Fibroblast of skin of back (primary cell): Measurements from ENCODE around the gene COLEC12.

ENCODE experiments used
- DNase-seq: peaks from one replicate; pipeline ENCODE4 v3.0.0-alpha.2; 2013

Gene COLEC12

DNA sequence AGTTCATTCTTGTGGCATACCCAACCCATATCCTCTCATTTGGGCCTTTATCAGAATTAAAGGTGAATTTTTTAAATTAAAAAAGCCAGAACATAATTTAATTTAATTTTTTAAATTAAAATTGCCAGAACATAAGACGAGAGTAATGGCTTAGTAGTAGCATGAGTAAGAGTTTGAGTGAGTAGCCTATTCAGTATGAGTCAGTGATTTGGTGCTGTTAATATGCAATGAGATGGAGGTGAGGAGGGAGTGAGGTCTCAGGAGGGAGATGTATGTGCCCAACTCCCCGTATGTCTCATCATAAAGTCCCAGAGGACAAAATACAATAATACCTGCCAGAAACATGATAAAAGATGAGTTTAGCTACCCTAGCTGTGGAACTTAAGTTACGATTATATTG is 117.4 kb downstream of the COLEC12 start:
- no peak for DNase-seq

DNA sequence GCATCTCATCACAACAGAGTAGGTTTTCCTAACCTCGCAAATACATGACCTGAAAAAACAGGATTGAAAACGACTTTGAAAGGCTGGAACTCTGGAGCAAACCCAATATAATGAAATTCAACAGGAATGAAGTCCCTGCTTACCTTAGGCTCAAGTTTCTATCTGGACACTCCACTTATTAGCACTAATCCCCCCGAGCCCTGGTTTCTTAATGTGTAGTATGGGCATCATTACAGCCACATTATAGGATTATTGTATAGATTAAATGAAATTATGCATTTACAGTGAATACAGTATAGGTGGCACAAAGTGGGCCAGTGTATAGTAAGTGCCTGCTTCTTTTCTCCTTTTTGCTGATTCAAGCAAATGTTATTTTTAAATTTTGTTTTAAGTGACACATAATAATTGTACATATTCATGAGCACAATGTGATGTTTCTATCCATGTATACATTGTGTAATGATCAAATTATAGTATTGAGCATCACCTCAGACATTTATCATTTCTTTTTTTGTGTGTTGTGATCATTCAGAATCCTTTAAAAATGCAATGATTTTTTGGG is 118.0 kb downstream of the COLEC12 start:
- DNase-seq = no peak

DNA sequence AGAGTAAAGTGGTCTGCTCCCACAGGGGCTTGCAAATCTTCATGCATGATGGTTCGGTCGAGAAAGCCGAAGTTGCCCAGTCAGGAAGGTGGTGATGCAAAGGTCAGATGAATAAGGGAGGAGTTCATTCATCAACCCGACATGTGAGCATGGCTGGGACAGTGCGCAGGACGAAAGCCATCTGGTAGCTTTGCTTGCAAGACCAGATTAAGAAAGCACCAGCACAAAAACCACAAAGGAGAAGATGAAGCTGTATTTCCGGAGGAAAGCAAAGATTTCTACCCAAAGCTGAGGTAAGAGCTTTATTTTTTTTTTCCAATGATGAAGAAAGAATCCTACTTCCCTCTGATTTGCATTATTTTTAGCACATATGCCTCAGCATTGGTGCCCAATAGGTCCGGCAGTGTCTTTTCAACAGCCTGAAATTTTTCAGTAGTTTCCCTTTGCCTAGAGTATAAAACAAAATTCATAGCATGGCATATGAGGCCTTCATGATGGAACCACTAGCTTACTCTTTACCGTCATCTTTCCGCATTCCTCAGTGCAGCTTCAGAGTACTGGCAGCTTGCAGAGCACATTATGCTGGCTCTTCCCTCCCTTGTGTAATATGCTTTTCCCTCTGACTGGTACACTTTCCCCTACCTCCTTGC is 120.7 kb downstream of the COLEC12 start:
- no peak for DNase-seq

DNA sequence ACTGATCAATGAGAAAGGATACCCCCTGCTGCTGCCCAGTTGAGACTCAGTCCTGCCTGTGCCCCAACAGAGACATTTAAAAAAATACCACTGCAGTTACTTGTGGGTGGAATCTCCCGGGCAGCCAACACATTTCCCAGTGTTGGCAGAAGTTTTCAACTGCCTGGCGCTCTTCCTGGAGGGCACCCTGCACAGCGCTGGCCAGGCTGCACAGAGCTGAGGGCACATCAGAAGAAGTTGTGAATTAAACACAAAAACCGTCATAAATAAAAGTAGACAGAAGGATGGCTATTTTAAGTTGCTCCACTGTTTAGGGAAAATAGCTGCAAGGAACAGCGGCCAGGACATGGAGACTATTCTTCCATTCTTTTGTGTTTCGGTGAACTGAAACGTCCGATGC is 122.4 kb downstream of the COLEC12 start:
- DNase-seq = no peak

DNA sequence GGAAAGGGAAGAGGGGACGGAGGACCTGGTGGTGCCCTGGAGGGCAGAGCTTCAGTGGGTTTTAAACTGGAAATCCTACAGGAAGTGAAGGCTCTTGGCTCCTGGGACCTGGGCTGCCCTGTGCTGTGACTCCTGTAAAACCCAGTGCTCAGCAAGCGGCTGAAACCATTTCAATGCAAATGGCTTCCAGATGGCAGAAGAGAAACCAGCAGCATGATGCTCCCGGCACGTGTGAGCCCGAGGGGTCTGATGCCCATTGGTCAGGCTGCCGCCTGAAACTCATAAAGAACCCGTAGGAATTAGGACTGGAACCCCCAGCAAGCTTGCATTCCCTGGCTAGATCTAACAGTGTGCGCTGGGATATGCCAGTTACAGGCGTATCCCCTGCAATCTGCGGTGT is 123.4 kb downstream of the COLEC12 start:
- DNase-seq = no peak

DNA sequence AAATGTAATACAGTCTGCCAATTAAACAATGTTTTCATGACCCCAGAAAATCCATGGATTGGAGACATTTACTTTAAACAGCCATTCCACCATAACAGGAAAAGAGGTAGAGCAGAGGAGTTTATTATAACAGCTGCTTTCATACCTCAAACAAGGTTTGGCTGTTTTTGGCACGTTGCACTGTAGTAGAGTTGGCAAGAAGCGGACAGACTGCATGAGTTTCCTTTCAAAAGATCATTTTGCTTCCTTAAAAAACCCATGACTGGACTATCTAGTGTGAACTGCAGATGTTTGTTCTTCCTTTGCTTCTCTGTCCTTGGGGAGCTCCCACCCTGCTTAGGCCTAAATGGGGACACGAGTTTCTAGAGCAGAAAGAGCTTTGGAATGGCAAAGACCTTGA is 124.2 kb downstream of the COLEC12 start:
- DNase-seq = no peak

DNA sequence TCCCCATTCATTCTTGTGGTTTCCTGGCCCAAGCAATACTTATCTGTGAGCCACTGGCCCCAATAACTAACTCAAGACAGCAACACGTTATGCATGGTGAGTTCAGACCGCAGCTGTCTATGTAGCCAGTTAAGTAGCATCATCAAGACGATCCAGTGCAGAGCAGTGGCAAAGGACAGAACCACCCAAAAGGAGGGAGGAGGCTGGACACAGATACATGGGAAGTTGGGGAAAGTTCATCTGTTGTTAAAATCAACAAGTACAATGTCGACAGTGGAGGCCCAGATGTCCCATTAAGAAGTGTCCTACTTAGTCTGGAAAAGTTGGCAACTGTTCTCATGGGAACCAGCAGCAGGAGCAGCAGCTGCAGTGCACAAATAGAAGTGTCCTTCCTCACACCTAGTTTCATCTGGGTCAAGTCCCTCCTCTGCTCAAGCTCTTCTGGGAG is 125.8 kb downstream of the COLEC12 start:
- DNase-seq = no peak

DNA sequence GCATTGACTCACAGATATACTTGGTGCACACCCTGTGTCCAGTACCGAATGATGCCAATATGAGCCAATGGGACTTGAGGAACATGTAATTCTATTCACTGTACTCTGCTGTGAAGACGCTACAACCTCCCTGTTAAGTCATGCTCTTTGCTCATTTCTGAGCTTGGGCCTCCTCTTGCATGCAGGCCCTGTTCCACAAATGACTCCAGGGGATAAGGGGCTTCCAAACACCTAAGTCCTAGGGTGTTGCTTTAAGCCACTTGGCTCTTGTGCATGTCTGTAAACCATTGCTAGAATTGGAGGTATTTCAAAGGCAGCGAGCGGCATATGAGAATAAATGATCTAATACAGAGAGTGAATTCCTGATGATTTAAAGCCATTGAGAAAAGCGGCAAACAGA is 126.7 kb downstream of the COLEC12 start:
- no peak for DNase-seq

DNA sequence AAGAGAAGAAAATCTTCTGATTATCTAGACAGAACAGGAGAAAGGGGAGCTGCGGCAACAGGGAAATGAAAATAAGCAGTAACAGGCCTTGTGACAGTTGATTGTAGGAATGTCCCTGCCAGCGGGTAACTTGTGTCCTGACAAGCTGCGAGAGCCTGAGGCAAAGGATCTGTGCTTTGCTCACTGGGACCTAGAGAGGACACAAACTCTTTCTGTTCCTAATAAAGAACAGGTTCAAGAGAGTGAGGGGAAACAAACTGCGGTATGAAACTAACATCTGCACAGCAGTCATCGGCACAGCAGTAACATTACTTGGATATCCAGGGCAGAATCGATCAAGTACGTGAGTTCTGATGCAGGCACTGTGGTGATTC is 128.9 kb downstream of the COLEC12 start:
- peak; percentile 66 for DNase-seq

DNA sequence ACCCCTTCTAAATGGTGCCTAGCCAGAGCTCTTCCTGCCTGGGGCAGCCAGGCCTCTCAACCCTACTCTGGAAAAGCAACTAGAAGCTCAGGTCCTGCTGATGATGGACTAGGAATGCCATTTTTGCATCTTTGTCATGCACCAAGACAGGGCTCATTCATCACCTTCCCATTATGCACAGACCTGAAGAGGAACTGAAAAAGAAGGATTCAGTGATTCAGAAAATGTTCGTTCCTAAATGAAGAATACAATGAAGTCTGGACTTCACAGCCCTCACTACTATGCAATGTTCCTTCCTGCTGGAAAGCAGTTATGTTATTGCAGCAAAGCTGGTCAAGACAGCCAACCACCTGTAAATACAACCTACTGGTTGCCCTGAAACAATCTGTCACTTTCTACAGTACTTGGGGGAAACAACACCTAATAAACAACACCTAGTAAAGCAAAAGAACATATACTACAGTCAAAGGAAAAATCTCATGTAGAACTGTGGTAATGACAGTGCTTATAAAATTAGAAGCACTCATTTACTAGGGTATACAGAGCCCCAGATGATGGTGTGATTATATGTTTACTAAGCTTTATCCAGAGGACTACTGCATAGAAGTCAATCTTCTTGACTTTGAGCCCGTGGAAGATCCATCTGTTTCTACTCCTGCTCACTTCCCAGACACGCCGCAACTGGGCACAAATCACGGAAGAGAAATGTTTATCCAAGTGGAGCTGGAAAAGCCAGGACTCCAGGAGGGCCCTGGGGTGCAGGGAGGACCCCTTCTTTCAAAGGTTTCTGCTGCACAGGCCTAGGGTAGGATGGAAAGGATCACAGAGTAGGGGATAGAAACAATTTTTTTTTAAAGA is 129.5 kb downstream of the COLEC12 start:
- DNase-seq = peak; percentile 36

DNA sequence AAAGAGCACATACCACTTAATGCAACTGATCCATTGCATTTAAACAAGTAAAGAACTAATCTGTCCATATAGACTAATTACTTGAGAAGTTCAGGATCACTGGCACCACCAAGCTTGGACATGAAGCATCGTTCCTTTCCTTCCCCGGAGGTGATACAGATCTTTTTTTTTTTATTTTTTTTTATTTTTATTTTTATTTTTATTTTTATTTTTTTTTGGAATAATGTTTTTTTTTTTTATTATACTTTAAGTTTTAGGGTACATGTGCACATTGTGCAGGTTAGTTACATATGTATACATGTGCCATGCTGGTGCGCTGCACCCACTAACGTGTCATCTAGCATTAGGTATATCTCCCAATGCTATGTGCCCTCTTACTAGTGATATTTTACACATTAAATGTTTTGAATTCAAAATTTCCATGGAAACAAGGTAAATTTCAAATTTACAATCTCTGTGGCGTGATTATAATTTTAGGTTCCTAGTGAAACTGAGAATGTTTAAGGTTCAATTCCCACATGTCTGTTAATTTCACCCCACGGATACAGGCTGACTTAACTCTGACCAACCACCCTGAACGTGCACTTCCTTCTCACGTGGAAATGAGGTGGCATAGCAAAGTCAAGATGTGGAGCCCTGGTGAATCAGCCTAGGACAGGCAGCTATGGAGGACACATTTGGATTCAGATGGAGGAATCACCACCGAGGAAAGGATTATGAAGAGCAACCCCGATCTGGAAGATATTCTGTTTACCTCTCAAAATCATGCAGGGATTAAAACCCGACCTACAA is 131.1 kb downstream of the COLEC12 start:
- DNase-seq = no peak

DNA sequence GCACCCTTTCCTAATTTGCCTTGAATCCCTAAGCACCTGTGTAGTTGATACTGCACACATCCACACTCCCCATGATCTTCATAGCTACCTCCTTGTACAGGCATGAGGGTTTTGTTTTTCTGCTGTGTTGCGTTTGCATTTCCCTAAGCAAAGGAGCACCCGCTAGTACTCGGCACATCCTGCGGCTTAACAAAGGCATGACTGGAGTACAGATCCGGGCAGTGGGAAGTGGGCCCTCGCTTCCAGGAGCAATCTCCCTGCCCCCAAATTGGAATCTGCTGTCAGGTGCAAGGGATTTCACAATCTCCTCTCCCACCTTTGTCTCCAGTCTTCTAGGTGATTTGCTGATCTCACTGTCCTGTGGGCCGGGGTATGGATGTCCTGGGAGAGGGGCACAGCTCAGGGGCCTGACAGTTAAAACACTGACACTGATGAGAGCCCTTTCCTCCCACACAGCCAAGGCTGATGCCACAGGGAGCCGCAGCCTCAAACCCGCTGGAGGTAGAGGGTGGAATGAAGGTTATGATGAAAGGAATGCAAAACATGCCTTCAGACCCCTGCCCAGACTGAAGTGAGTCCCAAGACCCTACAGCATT is 133.9 kb downstream of the COLEC12 start:
- no peak for DNase-seq

DNA sequence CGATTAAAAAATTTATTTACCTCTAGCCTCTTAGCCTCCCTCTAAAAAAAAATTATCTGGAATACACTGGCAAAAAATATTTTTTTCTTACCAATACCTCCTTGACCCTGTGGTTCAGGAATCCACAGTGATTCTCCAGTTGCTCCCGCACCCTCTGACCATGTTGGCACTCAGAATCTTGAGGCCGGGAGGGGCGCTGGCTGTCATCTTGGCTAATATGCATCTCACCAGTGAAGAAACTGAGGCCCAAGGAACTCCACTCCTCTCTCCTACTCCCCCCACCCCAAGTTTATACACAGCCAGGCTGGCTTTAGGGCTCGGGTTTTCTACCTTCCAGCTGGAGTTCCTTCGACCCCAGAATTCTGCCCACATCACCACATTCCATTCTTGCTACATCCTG is 134.8 kb downstream of the COLEC12 start:
- DNase-seq = no peak

DNA sequence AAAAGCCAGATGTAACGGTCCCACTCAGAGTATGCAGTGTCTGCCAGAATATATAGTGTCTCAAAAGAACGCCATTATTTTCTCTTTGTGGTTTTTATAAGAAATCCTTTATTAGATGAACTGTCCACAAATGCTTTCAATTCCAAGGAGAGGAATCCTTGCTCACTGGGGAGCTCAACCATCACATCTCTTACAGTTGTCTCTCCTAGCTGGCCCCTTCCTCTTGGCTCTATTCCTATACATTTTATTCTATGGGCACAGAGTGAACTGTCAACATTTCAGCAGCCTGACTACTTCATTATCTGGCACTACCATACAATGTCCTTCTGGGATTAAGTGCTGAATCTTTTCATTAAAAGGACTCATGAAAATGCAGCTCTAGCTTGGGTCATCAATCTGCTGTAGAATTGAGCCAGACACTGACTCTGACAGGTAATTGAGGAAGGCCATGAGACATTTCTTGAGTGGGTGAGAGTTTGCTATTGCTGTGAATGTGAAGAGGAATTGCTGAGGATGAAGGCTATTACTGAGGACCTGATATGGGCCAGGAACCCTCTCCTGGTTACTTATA is 136.2 kb downstream of the COLEC12 start:
- DNase-seq = peak; percentile 95

DNA sequence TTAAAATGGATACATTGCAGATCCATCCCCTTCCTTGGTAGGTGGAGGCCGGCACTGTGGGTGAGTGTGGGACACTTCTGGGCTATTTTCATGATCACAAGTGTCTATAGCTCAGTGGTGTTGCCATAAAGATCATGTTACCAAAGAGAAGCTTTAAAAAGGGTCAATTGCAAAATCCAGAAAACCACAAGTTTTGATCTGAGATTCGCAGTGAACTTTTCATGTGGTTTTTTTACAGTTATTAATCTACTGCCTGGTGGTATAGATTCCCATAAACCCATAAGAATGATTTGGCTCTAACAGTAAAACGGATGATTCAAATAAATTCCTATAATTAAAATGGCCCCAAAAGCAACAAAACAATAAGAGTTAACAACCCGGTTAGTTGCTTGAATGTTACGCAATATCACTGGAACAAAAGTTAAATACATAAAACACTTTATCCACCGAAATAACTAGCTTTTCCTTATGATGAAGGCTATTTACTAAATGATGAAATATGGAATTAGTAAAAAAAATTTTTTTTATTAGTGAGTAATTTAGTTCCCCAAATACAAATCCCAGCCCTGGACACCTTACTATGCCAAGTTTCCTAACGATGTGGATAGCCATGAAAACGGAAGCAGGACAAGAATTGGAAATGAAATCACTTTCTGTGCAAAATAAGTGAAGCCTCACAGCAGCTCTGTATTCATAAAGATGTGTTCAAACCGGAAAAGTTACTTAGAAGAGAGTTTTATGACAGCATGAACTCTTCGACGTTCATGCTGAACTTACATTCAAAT is 137.0 kb downstream of the COLEC12 start:
- DNase-seq = peak; percentile 49

DNA sequence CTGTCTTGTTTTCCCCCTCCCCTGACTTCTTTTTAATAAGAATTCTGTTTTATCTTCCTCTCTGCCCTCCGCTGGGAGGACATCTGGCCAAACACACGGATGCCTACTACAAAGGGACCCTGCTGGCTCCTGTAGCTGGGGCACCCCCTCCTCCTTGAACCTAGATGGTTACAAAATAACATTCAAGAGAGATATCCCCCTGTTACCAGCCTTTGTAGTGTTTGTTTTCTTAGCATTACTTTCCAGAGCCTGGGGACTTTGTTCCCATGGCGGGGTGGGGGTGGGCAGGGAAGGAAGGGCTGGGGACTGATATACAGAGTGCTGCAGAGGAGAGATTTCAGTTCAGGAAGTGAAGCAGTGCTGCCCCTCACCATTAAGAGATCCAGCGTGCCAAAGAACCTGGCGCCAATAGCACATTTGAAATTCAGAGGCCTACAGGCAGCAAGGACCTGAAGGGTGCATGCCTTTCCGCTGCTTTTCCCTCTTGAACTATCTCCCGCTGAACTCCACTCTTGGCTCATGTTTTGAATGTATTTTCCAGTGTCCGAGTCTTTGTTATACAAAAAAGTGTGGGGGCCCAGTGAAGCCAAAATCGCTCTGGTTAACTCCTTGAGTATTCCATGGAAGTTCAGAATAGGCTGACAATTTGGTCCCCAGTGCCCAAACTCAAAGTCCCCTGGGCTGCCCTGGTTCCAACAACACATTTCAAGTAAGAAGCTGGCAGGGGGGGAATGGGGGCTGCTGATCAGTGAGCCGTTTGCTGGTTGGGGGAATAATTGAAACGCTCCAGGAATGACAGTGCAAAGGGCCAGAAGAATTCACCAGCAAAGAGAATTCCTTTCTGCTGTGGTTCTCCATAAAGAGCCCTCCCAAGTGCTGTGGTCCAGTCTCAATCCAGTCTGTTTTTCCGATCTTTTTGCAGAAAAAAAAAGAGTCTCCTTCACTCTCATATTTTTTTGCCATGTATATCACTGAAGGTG is 137.9 kb downstream of the COLEC12 start:
- peak; percentile 76 for DNase-seq

DNA sequence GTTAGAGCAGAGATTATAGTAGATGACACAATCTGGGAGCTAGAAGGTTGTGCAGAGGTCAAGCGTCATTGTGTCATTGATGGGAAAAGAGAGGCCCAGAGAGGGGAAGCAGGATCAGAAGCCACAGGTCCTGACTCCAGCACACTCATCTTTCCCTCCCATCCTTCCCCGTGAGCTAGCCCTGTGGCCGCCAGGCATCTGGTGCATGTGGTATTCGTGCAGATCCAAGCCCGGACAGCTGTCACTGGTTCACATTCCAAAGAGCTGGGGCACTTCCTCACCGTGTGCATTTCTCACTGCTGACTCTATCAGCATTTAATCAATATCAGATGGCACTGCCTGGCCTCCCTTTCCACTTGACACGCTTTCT is 138.6 kb downstream of the COLEC12 start:
- peak; percentile 100 for DNase-seq

DNA sequence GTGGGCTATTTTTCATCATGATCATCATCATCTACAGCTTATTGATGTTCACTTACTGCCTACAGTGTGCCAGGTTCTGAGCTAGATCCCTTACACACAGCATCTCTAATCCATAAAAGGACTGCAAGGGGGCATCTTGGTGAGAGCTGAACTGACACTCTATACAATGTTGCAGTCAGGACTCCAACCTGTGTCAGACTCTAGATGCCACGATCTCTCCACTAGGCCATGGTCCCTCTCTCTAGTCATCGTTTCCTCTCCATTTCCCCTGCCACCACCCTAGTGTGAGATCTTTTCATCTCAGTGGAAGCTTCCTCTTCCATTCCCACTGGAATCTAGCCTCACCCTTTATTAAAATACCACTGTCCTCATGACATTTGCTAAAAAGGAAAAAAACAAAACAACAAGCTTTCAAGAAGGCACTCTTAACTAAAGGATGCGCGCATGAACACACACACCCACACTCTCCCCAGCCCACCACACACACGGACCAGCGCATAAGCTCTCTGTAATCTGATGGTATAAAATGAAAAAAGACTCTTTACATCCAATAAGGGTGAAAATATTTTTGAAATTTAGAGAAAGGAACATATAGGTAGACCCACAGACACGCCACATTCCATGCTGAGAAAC is 139.3 kb downstream of the COLEC12 start:
- no peak for DNase-seq

DNA sequence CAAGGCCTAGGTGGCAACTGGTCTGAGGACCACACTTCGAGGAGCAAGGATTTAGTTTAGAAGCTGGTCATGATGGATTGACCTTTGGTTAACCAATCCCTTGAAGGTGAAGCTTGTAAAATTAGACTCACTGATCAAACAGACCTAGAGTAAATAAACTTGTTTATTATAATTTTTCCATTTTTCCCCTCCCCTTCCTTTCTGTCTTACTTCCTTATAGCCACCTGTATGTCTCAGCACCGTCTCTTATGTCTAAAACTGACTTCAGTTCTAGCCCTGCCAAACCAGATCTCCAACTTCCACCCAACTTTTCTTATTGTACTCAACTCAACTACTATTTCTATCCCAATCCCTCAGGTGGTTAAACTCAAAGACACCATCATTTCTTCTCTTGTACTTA is 139.8 kb downstream of the COLEC12 start:
- DNase-seq = no peak

DNA sequence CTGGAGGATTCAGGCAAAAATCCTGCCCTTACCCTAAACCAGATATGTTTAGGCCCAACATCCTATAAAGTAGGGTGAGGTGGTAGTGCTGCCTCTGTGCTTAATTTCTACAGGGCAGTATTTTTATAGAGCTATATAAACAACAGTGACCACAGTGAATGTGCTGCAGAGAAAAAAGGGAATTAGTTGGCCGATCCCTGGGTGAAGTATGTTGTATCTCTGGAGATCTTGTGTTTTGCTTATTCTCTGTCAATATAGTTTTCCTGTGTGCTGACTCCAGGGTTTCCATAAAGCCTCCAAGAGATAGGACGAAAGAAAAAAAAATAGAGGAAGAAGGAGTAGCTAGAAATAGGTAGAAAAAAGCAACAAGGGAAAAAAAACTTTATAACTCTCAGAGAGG is 143.7 kb downstream of the COLEC12 start:
- DNase-seq = peak; percentile 45
